Sigmoid colon (tissue), 7 donors: Measurements from ENCODE around the gene CD3G. TPM values are rescaled to one million over a fixed set of nuclear protein-coding genes. Genes with fewer than 3 reads are reported as not detected.

Experiments used
- DNase-seq: peaks from one replicate; pipeline ENCODE4 v3.0.0-alpha.2; 2019
- H3K27ac ChIP-seq, 4 donors: fragments of 200-600 bp; sonication (generic); one replicate each; pipeline ENCODE4 v1.5.1; 2016 to 2019; ENCODE audit warnings: mild to moderate bottlenecking in 1 of 4
- H3K27me3 ChIP-seq, 3 donors: fragments of 200-600 bp; sonication (generic); one replicate each; pipeline ENCODE4 v1.5.1; 2019; ENCODE audit warnings: mild to moderate bottlenecking in 1 of 3
- H3K36me3 ChIP-seq, 4 donors: fragments of 200-600 bp; sonication (generic); one replicate each; pipeline ENCODE4 v1.5.1; 2016 to 2019
- H3K4me1 ChIP-seq, 4 donors: fragments of 200-600 bp; sonication (generic); one replicate each; pipeline ENCODE4 v1.5.1; 2017 to 2019
- H3K4me3 ChIP-seq, 4 donors: fragments of 200-600 bp; sonication (generic); one replicate each; pipeline ENCODE4 v1.5.1; 2017 to 2019; ENCODE audit warnings: mild to moderate bottlenecking in 2 of 4, moderate library complexity in 1 of 4
- H3K9me3 ChIP-seq, 4 donors: fragments of 200-600 bp in 3 of 4; sonication (generic) in 3 of 4; one replicate each; pipeline versions ENCODE4 v1.5.1 to v1.6.1; 2013 to 2019
- CTCF ChIP-seq, 4 experiments: fragments of 450-650 bp in 3 of 4; fragments of 200-600 bp in 1 of 4; IDR thresholded peaks; one replicate each; pipeline ENCODE4 v1.5.1; 2016 to 2019; ENCODE audit warnings: antibody characterized with exemption in 4 of 4, mild to moderate bottlenecking in 3 of 4, moderate library complexity in 2 of 4
- EP300 ChIP-seq, 4 donors: sonication (generic); formaldehyde crosslinking; IDR thresholded peaks; one replicate each; pipeline ENCODE4 v1.6.1; 2017; ENCODE audit warnings: antibody characterized with exemption in 4 of 4
- POLR2A ChIP-seq, 2 donors: fragments of 450-650 bp; IDR thresholded peaks; one replicate each; pipeline ENCODE4 v1.6.1; 2016; ENCODE audit warnings: antibody characterized with exemption in 2 of 2, mild to moderate bottlenecking in 2 of 2, moderate library complexity in 2 of 2
- POLR2AphosphoS5 ChIP-seq, 4 donors: sonication (generic); formaldehyde crosslinking; IDR thresholded peaks; one replicate each; pipeline ENCODE4 v1.6.1; 2017; ENCODE audit warnings: antibody characterized with exemption in 4 of 4
- WGBS, 2 donors: extraction: QIAGEN DNeasy Blood & Tissue Kit; methylation state at CpG; one replicate each; pipeline ENCODE4 v1.1.7; 2013; 5-methylcytosine and 5-hydroxymethylcytosine counted together
- intact Hi-C: fragments of 100-400 bp; cut with DNase I; formaldehyde crosslinking; loops from one replicate; pipeline ENCODE4 v1.15.1; 2023
- polyA plus RNA-seq, 3 donors: library from polyadenylated mRNA; stranded (reverse); fragments of 200-250 nt; gene quantifications; one replicate each; pipeline ENCODE4 v1.2.3, GENCODE V29; 2013
- total RNA-seq, 4 donors: library from RNA; depleted of rRNA; stranded (reverse); fragments of >200 nt; gene quantifications; one replicate each; pipeline ENCODE4 v1.1.0, GENCODE V29; 2016
- donor health status: healthy with polysubstance abuse.
- donor health status: Bipolar disorder and iron deficiency.
- donor health status: healthy.

Gene CD3G
- total and polyA plus RNA-seq, 7 donors: 0.66 to 7.8 (median 2.1) TPM; not detected in 3

GRCh38 chr11:118379497-118379896 is 35.4 kb downstream of the CD3G start:
- no peaks in the 10 kb centered on the region for H3K27me3 ChIP-seq
- WGBS, 2 donors: 96% methylated on average over 4 of the region's 4 CpGs
- TF ChIP-seq POLR2AphosphoS5 (IDR thresholded peaks at IDR 0.05): no peak
- TF ChIP-seq CTCF (IDR thresholded peaks at IDR 0.05): no peak
- TF ChIP-seq POLR2A (IDR thresholded peaks at IDR 0.05): no peak
- no peak for TF ChIP-seq EP300 (IDR thresholded peaks at IDR 0.05)
- H3K27ac ChIP-seq: no peak overlapping the region
- H3K4me1 ChIP-seq: no peaks in the 10 kb centered on the region
- H3K36me3 ChIP-seq: peaks cover 37 to 100% (median 62%) of the 10 kb centered on the region in 4 donors
- no peak overlapping the region for H3K4me3 ChIP-seq
- no peaks in the 10 kb centered on the region for H3K9me3 ChIP-seq
- intact Hi-C loops: no loop called here
- no peak for DNase-seq

GRCh38 chr11:118380571-118380970 is 36.4 kb downstream of the CD3G start:
- DNase-seq: no peak
- Histone ChIP-seq H3K4me3 (no peak overlapping the region), H3K36me3 (peaks cover 46 to 100% (median 64%) of the 10 kb centered on the region in 4 donors), H3K9me3 (no peaks in the 10 kb centered on the region), H3K27ac (no peak overlapping the region), H3K27me3 (no peaks in the 10 kb centered on the region), H3K4me1 (no peaks in the 10 kb centered on the region)
- TF ChIP-seq CTCF (IDR thresholded peaks at IDR 0.05): no peak
- no peak for TF ChIP-seq POLR2A (IDR thresholded peaks at IDR 0.05)
- TF ChIP-seq POLR2AphosphoS5 (IDR thresholded peaks at IDR 0.05): no peak
- no peak for TF ChIP-seq EP300 (IDR thresholded peaks at IDR 0.05)
- intact Hi-C loops: no loop called here

- Histone ChIP-seq H3K4me3 (no peak overlapping the region), H3K27ac (no peak overlapping the region), H3K9me3 (no peaks in the 10 kb centered on the region), H3K36me3 (peaks cover 48 to 100% (median 74%) of the 10 kb centered on the region in 4 donors), H3K4me1 (no peaks in the 10 kb centered on the region), H3K27me3 (no peaks in the 10 kb centered on the region)
- no peak for DNase-seq
- 94 to 98% methylated on average over 3 of the region's 3 CpGs for WGBS, 2 donors
- TF ChIP-seq POLR2AphosphoS5 (IDR thresholded peaks at IDR 0.05): no peak
- TF ChIP-seq CTCF (IDR thresholded peaks at IDR 0.05): no peak
- no peak for TF ChIP-seq POLR2A (IDR thresholded peaks at IDR 0.05)
- TF ChIP-seq EP300 (IDR thresholded peaks at IDR 0.05): no peak
- intact Hi-C loops: no loop called here
Measured at GRCh38 chr11:118382954-118383353, 38.8 kb downstream of the CD3G start.

GRCh38 chr11:118383657-118384056 is 39.5 kb downstream of the CD3G start:
- TF ChIP-seq POLR2AphosphoS5 (IDR thresholded peaks at IDR 0.05) (no peak), CTCF (IDR thresholded peaks at IDR 0.05) (no peak), POLR2A (IDR thresholded peaks at IDR 0.05) (no peak), EP300 (IDR thresholded peaks at IDR 0.05) (no peak)
- Histone ChIP-seq H3K4me1 (no peaks in the 10 kb centered on the region), H3K27ac (no peak overlapping the region), H3K36me3 (peaks cover 48 to 100% (median 74%) of the 10 kb centered on the region in 4 donors), H3K4me3 (no peak overlapping the region), H3K9me3 (no peaks in the 10 kb centered on the region), H3K27me3 (no peaks in the 10 kb centered on the region)
- intact Hi-C loops: no loop called here
- WGBS, 2 donors: 92 to 96% methylated on average over 3 of the region's 3 CpGs
- DNase-seq: no peak

GRCh38 chr11:118396097-118396501 is 52.0 kb downstream of the CD3G start:
- TF ChIP-seq CTCF (IDR thresholded peaks at IDR 0.05) (no peak), POLR2A (IDR thresholded peaks at IDR 0.05) (no peak), EP300 (IDR thresholded peaks at IDR 0.05) (no peak), POLR2AphosphoS5 (IDR thresholded peaks at IDR 0.05) (no peak)
- DNase-seq: no peak
- H3K27me3 ChIP-seq: no peaks in the 10 kb centered on the region
- H3K27ac ChIP-seq: no peak overlapping the region
- H3K4me1 ChIP-seq: peaks cover 0 to 6% (median 5%) of the 10 kb centered on the region in 4 donors
- 85 to 86% methylated on average over 6 of the region's 6 CpGs for WGBS, 2 donors
- H3K4me3 ChIP-seq: no peak overlapping the region
- no peaks in the 10 kb centered on the region for H3K9me3 ChIP-seq
- H3K36me3 ChIP-seq: peaks cover 6 to 82% (median 38%) of the 10 kb centered on the region in 4 donors
- intact Hi-C loops: no loop called here
